H7 (cell line): ENCODE measurements around the gene DTNBP1. TPM values are rescaled to one million over a fixed set of nuclear protein-coding genes. Genes with fewer than 3 reads are reported as not detected.

ENCODE experiments used
- DNase-seq: peaks from one replicate; pipeline ENCODE4 v3.0.0; 2012
- H3K27me3 ChIP-seq: 2 replicates; pipeline ENCODE4 v1.6.0; 2011; ENCODE audit warnings: mild to moderate bottlenecking, low read length; ENCODE audit not compliant: control insufficient read depth, insufficient read depth
- H3K36me3 ChIP-seq: replicated peaks from 2 replicates; pipeline ENCODE4 v1.5.1; 2011; ENCODE audit warnings: low read length; ENCODE audit not compliant: control insufficient read depth, insufficient read depth
- H3K4me3 ChIP-seq: 2 replicates; pipeline ENCODE4 v1.5.1; 2011; ENCODE audit warnings: low read depth, mild to moderate bottlenecking, control low read depth, low read length, moderate library complexity; ENCODE audit not compliant: insufficient read depth
- total RNA-seq: library from RNA; depleted of rRNA; stranded (reverse); fragments of >200 nt; shearing (Covaris generic); gene quantifications from 2 replicates; pipeline ENCODE4 v1.2.3, GENCODE V29; 2014

Gene DTNBP1
- total RNA-seq, 1 experiment from 2014 or later, result 3.7 TPM

GRCh38 chr6:15512721-15513120, 150.1 kb downstream of the DTNBP1 start:
- Histone ChIP-seq H3K27me3 (no peaks in the 10 kb centered on the region), H3K36me3 (peaks cover 71% of the 10 kb centered on the region), H3K4me3 (no peak overlapping the region)
- no peak for DNase-seq

GRCh38 chr6:15512126-15512525, 150.7 kb downstream of the DTNBP1 start:
- peaks cover 73% of the 10 kb centered on the region for H3K36me3 ChIP-seq
- DNase-seq, result no peak
- H3K4me3 ChIP-seq, result no peak overlapping the region
- no peaks in the 10 kb centered on the region for H3K27me3 ChIP-seq

DNA sequence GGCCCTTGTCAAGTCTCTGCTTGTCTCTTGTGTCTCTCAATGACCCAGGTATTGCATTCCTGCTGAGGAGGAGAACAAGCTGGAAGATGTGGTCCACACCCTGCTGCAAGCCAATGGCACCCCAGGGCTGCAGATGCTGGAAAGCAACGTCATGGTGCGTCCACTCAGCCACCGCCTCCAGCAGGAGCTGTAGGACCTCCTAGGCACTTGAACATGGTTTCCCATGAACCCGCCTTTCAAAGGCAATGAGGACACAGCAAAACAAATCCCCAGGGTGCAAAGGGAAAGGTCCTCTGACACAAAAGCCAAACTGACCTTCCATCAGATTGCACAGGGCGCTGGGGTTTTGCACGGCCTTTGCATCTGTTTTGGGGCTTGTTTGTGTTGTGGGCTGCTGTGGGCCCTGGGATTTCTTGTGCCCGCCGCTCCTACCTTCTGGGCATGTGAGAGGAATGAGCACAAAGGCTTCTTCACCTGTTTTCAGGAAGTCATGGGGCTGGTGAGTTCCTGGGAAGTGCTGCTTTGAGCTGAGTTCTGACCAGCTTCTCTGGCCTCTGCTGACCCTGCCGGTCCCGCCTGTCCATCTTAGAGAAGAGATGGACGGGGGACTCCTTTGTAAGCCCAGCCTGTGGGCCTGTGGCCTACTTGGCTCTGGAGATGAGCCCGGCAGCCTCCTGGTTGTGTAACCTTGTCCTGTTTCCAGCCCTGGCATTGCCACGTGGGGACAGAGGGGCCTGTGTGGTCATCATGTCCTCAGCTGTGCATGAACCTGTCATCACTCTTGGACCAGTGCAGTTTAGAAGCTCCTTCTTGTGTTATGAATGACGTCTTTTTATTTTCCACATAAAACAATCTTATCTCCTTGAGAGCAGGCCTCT, 151.3 kb downstream of the DTNBP1 start:
- Histone ChIP-seq H3K27me3 (no peaks in the 10 kb centered on the region), H3K36me3 (peaks cover 73% of the 10 kb centered on the region), H3K4me3 (no peak overlapping the region)
- DNase-seq, result no peak

DNA sequence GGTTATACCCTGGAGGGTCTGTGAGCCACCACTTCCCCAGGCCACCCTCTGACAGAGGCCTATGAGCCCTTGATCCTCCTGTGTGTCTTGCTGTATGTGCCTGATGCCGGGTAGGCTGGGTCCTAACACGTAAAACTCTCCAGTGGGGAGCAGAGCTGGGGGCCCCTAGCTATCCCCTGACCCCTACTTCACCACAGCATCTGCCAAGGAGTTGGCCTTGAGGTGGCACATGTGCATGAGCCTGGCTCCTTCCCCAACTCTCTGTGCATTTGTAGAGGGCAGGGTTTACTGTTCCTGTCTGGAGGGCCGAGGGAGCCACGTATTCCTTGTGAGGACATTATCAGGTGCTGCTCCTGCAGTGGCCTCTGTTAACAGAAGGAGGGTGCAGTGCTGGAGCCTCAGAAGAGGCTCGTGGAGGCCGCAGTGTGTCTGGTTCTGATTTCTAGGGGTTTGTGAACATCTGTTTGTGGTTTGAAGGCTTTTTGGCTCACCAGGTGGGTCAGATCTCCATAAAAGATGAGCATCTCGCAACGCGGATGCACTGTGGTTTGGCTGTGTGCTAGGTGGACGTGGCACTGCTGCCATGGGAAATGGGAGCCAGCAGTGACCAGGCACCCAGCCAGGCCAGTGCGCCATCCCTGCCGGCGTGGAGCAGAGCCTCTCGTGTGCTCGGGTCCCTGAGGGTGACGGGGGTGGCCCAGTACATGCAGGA, 152.1 kb downstream of the DTNBP1 start:
- Histone ChIP-seq H3K4me3 (no peak overlapping the region), H3K27me3 (no peaks in the 10 kb centered on the region), H3K36me3 (peaks cover 73% of the 10 kb centered on the region)
- DNase-seq, result no peak

- Histone ChIP-seq H3K36me3 (peaks cover 77% of the 10 kb centered on the region), H3K27me3 (no peaks in the 10 kb centered on the region), H3K4me3 (no peak overlapping the region)
- DNase-seq, result no peak
These were observed 152.7 kb downstream of the DTNBP1 start for GRCh38 chr6:15510121-15510520.

DNA sequence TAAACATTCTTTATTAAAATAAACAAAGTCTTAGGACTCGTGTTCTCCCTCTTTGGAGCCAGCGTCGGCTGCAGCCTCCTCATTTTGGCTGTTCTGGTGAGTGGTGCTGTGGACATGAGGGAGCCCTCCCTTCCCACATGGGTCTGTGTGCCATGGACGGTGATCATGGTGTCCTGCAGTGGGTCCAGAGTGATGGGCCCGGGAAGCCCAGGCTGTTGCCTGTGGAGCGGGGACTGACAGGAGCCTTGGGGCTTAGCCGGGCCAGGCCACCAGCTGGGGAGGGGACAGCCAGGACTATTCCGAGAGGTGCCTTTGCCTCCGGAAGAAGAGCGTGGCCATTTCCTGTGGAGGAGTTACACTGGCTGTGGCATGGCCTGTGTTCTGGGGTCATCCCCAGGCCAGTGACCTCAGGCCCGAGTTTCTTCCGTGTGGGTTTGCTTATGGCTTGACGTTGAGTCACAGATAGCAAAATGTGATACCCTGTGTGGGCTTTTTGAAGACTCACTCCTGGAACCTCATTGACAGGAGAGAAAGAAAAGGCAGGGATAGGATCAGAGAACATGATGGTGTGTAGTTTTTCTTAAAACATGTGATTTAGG, 153.4 kb downstream of the DTNBP1 start:
- Histone ChIP-seq H3K36me3 (peaks cover 78% of the 10 kb centered on the region), H3K4me3 (no peak overlapping the region), H3K27me3 (no peaks in the 10 kb centered on the region)
- no peak for DNase-seq

DNA sequence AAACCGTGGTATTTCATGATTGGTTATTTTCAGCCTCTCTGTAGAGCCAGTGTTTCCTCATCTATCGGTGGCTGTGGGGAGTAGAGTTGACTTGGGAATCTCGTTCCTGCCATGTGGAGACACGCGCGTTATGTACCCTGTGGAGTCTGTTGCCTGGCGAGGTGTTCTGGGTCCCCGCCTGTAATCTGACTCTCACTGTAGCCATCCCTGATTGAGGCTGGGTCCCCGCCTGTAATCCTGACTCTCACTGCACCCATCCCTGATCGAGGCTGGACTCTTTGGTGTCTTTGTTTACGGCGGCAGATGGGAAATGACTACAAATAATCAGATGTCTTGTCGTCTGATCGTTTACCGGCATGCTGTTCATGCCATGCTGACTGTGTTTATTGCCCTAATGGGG, 153.9 kb downstream of the DTNBP1 start:
- Histone ChIP-seq H3K4me3 (no peak overlapping the region), H3K27me3 (no peaks in the 10 kb centered on the region), H3K36me3 (peaks cover 79% of the 10 kb centered on the region)
- no peak for DNase-seq

DNA sequence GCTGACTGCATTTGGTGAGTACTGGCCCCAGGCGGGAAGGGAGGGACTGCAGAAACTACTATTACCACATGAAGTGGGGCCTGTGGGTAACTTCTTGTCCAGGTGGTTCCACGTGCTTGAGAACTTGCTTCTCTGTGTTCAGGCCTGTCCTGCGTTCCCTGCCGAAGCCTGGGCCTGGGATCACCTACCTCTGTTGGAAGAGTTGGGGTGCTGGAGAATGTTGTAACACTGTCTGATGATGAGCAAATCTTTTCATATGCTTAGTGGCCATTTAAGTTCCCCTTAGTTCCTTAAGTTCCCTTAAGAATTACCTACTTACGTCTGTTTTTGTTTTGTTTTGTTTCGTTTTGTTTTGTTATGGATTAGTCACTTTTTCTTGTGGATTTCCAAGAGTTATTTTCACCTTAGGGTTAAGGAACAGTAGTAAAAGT, 154.4 kb downstream of the DTNBP1 start:
- DNase-seq, result no peak
- H3K27me3 ChIP-seq, result no peaks in the 10 kb centered on the region
- H3K36me3 ChIP-seq, result peaks cover 79% of the 10 kb centered on the region
- H3K4me3 ChIP-seq, result no peak overlapping the region

DNA sequence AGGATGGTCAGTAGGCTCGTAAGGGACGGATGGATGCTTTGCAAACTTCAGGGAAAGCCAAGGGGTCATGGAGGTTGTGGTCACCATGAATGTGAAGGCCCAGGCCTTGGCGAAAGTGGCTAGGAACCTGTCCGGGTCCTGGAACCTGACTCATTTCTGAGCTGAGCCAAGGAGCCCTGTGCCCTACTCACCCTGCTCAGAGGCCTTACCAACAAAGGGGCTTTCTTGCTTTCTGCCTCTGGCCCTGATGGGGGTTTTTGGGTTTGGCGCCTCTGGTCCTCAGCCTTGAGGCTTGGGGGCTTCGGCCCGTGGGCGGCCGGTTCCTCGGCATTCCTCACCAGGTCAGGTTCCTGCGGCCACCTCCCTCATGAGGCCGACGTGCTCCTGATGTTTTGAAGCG, 155.1 kb downstream of the DTNBP1 start:
- H3K4me3 ChIP-seq, result no peak overlapping the region
- no peak for DNase-seq
- H3K36me3 ChIP-seq, result peaks cover 80% of the 10 kb centered on the region
- H3K27me3 ChIP-seq, result no peaks in the 10 kb centered on the region

DNA sequence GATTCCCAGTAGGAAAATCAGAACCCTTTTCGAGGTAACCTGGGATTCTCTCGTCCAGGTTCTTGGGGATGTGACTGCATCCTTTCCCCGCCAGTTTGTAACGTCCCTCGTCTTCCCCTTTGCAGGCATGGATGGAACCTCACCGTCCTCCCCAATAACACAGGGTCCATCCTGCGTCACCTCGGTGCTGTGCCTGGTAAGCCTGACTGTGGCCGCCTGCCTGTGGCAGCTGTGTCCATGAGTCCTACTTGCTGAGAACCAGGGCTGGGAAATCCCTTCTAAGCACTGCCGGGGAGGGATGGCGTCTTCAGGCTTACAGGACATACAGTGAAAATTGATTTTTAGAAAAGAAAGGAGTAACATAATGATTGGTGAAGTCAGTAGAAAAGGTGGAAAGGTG, 155.6 kb downstream of the DTNBP1 start:
- no peak overlapping the region for H3K4me3 ChIP-seq
- no peaks in the 10 kb centered on the region for H3K27me3 ChIP-seq
- no peak for DNase-seq
- peaks cover 79% of the 10 kb centered on the region for H3K36me3 ChIP-seq

- Histone ChIP-seq H3K36me3 (peaks cover 79% of the 10 kb centered on the region), H3K4me3 (no peak overlapping the region), H3K27me3 (no peaks in the 10 kb centered on the region)
- DNase-seq, result no peak
These were observed 156.8 kb downstream of the DTNBP1 start for GRCh38 chr6:15506066-15506465.

DNA sequence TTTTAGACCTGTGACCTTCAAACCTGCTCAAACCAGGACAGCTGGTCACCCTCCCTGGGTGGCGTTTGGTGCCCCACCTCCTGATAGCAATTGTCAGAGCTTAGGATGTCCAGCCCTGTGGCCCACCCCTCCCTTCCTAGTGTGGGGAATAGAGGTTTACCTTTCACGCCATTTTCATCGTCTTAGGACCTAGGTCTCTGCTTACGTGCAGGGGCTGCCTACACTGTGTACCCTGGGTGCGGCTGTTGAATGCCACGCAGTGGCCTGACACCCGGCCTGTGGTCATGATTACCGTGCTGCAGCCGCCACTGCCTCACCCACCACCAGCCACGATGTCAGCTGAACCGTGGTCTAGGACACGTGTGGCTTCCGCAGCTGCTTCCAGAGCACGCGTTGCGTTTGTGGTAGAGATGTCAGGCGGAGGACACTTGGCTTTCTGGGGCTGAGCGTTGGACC, 157.3 kb downstream of the DTNBP1 start:
- no peak overlapping the region for H3K4me3 ChIP-seq
- H3K27me3 ChIP-seq, result no peaks in the 10 kb centered on the region
- peaks cover 78% of the 10 kb centered on the region for H3K36me3 ChIP-seq
- DNase-seq, result no peak

DNA sequence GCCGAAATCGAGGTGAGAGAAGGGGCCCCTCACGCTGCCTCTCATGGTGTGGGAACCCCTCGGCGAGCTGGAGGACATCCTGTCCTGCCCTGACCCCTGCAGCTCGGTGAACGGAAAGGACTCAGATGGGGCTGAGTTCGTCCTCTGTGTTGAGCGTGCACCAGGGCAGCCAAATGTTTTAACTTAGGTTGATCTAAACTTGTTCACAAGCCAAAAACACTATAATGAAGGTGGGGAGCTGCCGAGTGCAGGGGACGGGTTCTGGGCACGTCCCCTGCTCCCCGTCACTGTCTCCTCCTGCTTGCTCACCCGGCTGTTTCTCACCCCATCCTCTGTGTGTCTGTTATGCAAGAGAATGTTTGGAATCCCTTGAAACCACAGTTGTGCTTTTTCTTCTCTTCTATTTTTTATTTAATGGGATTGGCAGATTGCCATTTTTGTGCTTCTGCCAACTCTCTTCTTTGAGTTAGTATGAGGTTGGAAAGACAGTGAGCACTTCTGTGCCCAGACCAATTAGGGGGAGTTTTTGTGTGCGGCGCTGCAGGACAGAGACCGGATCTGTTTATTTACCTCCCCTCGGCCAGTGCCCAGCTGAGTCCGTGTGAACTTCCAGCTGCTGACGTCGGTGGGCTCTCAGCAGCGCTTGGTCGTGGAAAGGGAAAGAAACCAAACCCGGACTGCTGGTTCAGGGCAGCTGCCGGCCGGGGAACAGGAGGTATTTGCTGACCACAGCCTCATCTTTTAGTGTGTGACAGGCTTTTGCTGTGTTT, 158.1 kb downstream of the DTNBP1 start:
- DNase-seq, result no peak
- Histone ChIP-seq H3K36me3 (peaks cover 78% of the 10 kb centered on the region), H3K4me3 (no peak overlapping the region), H3K27me3 (no peaks in the 10 kb centered on the region)

- Histone ChIP-seq H3K36me3 (peaks cover 75% of the 10 kb centered on the region), H3K27me3 (no peaks in the 10 kb centered on the region), H3K4me3 (no peak overlapping the region)
- no peak for DNase-seq
These were observed 158.8 kb downstream of the DTNBP1 start for GRCh38 chr6:15504040-15504495.
